Measurements from ENCODE around the gene CYBA. TPM values are rescaled to one million over a fixed set of nuclear protein-coding genes. Genes with fewer than 3 reads are reported as not detected.

CYBA gene
- total RNA-seq, 2 donors from 2014 or later = 169 to 295 TPM

DNA sequence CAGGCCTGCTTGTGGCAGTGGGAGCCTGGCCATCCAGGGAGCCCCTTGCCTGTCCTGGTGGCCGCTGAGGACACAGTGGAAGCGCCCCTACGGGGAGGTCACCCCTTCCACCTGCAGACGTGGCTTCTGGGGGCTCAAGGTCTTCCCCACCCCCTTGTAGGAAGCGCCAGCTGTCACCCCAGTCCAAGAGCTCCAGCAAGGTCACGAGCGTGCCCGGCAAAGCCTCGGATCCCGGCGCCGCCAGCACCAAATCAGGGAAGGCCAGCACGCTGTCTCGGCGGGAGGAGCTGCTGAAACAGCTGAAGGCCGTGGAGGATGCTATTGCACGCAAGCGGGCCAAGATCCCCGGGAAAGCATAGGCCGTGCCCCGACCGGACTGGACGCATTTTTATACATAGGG is 19.9 kb downstream of the CYBA start:
- Histone ChIP-seq H3K9me3 (no peaks in the 10 kb centered on the region), H3K4me3 (no peak overlapping the region), H3K4me1 (ENCODE audit: control insufficient read depth in 1 of 2, low read depth in 2 of 2) (peaks cover 0 to 10% of the 10 kb centered on the region in 2 donors), H3K27ac (no peak overlapping the region), H3K36me3 (peaks cover 60% of the 10 kb centered on the region), H3K27me3 (replicated peaks; ENCODE audit: insufficient read depth) (no peaks in the 10 kb centered on the region)
- DNase-seq (ENCODE audit: low spot score) (no peak), ATAC-seq (ENCODE audit: insufficient number of reproducible peaks, low FRiP score, low read depth) (no peak)
- TF ChIP-seq, protein P1, sequence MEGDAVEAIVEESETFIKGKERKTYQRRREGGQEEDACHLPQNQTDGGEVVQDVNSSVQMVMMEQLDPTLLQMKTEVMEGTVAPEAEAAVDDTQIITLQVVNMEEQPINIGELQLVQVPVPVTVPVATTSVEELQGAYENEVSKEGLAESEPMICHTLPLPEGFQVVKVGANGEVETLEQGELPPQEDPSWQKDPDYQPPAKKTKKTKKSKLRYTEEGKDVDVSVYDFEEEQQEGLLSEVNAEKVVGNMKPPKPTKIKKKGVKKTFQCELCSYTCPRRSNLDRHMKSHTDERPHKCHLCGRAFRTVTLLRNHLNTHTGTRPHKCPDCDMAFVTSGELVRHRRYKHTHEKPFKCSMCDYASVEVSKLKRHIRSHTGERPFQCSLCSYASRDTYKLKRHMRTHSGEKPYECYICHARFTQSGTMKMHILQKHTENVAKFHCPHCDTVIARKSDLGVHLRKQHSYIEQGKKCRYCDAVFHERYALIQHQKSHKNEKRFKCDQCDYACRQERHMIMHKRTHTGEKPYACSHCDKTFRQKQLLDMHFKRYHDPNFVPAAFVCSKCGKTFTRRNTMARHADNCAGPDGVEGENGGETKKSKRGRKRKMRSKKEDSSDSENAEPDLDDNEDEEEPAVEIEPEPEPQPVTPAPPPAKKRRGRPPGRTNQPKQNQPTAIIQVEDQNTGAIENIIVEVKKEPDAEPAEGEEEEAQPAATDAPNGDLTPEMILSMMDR (IDR thresholded peaks at IDR 0.05) = no peak

DNA sequence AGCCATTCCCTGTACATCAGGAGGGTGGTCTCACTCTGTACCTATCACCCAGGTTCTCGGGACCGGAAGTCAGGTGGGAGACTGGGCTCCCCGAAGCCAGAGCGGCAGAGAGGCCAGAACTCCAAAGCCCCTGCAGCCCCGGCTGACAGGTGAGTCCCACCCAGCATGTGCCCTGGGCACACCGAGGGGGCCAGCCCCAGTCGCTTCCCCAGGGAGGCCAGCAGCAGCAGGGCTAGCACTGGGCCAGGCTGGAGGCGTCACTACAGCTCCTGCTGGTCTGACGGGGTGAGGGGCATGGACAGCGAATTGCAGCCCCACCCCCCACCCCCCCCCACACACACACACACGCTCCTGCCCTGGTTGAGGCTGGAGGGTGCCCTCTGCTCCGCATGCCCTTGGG is 20.4 kb downstream of the CYBA start:
- peaks cover 61% of the 10 kb centered on the region for H3K36me3 ChIP-seq

DNA sequence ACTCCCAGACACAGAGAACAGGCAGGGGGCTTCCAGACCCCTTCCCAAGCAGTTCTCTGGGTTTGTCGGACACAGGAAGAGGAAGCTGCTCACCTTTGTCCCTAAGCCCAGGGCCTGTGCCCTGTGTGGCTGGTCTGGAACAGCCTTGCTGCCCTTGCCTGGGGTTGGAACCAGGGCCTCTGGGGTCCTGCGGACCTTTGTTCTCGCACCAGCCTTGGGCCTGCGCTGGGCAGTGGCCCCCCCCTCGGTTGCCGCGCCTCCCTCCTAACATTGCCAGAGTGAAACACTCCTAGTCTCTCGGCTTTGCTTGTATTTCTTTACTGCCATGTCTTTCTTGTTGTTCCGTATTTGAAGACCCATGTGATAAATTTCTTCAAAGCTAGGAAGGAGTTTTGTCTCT is 21.0 kb downstream of the CYBA start:
- peaks cover 0 to 9% of the 10 kb centered on the region in 2 donors for H3K4me1 ChIP-seq (ENCODE audit: control insufficient read depth in 1 of 2, low read depth in 2 of 2)
- TF ChIP-seq, protein P1 (IDR thresholded peaks at IDR 0.05) = no peak

More for the DNA sequence above, 20.4 kb downstream of the CYBA start:
- Histone ChIP-seq H3K27me3 (replicated peaks; ENCODE audit: insufficient read depth) (no peaks in the 10 kb centered on the region), H3K4me1 (ENCODE audit: control insufficient read depth in 1 of 2, low read depth in 2 of 2) (peaks cover 0 to 10% of the 10 kb centered on the region in 2 donors), H3K27ac (no peak overlapping the region), H3K9me3 (no peaks in the 10 kb centered on the region), H3K4me3 (no peak overlapping the region)
- no peak for ATAC-seq (ENCODE audit: insufficient number of reproducible peaks, low FRiP score, low read depth)
- TF ChIP-seq, protein P1 (IDR thresholded peaks at IDR 0.05) = no peak
- DNase-seq (ENCODE audit: low spot score) = no peak

DNA sequence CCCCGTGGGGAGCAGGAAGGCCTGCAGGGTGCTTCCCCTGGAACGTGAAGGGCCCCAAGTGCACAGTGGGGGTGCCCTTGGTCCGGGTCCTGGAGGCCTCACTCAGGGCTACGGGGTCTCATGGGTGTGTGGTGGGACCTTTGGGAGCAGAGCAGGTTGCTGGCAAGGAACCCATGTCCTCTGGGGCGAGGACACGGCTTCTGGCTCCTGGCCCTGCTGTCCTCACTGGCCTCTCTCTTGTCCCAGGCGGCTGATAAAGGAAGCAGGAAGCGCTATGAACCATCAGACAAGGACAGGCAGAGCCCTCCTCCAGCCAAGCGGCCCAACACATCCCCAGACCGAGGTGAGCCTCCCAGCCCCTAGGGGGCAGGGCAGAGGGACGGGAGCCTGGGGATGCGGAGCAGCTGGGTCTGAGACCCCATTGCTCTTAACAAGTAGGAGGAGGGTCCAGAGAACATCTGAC is 22.3 kb downstream of the CYBA start:
- Histone ChIP-seq H3K36me3 (peaks cover 80% of the 10 kb centered on the region), H3K27ac (no peak overlapping the region), H3K4me3 (no peak overlapping the region), H3K4me1 (ENCODE audit: control insufficient read depth in 1 of 2, low read depth in 2 of 2) (no peaks in the 10 kb centered on the region), H3K9me3 (no peaks in the 10 kb centered on the region), H3K27me3 (replicated peaks; ENCODE audit: insufficient read depth) (no peaks in the 10 kb centered on the region)
- TF ChIP-seq, protein P1 (IDR thresholded peaks at IDR 0.05) = no peak
- DNase-seq (ENCODE audit: low spot score) (no peak), ATAC-seq (ENCODE audit: insufficient number of reproducible peaks, low FRiP score, low read depth) (no peak)

More for the DNA sequence above, 21.0 kb downstream of the CYBA start:
- Histone ChIP-seq H3K9me3 (no peaks in the 10 kb centered on the region), H3K27ac (no peak overlapping the region), H3K4me3 (no peak overlapping the region), H3K27me3 (replicated peaks; ENCODE audit: insufficient read depth) (no peaks in the 10 kb centered on the region), H3K36me3 (peaks cover 67% of the 10 kb centered on the region)
- DNase-seq (ENCODE audit: low spot score) = no peak
- ATAC-seq (ENCODE audit: insufficient number of reproducible peaks, low FRiP score, low read depth) = no peak

DNA sequence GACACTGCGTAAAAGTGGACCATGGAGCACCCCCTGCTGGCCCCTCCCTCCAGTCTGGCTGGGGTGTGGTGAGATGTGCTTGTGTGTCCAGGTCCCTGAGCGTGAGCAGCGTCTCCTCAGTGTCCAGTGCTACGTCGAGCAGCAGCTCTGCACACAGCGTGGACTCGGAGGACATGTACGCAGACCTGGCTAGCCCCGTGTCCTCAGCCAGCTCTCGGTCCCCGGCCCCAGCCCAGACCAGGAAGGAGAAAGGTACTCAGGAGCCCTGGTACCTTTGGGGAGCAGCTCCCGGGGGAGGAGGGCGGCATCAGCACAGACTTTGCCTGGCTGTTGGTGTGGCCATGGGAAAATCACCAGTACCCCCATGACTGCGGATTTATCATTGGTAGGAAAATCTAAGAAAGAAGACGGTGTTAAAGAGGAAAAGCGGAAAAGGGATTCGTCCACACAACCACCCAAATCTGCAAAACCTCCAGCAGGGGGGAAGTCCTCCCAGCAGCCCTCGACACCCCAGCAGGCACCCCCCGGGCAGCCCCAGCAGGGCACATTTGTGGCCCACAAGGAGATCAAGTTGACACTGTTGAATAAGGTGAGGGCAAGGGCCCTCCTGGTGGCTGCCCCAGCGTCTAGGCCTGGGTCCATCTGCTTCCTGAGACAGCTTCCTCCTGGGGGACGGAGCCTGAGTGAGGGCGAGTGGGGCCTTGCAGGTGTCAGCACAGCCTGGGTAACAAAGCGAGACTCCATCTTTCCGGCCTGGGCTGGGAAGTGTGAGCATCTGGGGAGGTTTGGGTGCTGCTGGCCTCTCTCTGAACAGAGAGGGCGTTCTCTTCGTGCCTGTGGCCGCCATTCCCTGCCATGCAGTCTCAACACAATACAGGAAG is 23.1 kb downstream of the CYBA start:
- H3K9me3 ChIP-seq = no peaks in the 10 kb centered on the region
- peaks cover 87% of the 10 kb centered on the region for H3K36me3 ChIP-seq
- no peaks in the 10 kb centered on the region for H3K4me1 ChIP-seq (ENCODE audit: control insufficient read depth in 1 of 2, low read depth in 2 of 2)
- no peak overlapping the region for H3K4me3 ChIP-seq
- DNase-seq (ENCODE audit: low spot score) = no peak
- no peaks in the 10 kb centered on the region for H3K27me3 ChIP-seq (replicated peaks; ENCODE audit: insufficient read depth)
- TF ChIP-seq, protein P1 (IDR thresholded peaks at IDR 0.05) = no peak
- ATAC-seq (ENCODE audit: insufficient number of reproducible peaks, low FRiP score, low read depth) = no peak
- no peak overlapping the region for H3K27ac ChIP-seq
